Aorta (tissue), 5 donors: Measurements from ENCODE around the gene IQCE. TPM values are rescaled to one million over a fixed set of nuclear protein-coding genes. Genes with fewer than 3 reads are reported as not detected.

Experiments
- ATAC-seq: fragments of 200-7000 bp; cut with Tn5 transposase; one replicate; pipeline ENCODE4 v1.9.1; 2022; ENCODE audit warnings: moderate library complexity; ENCODE audit not compliant: low FRiP score
- DNase-seq, 2 donors: peaks; one replicate each; pipeline ENCODE4 v3.0.0-alpha.2; 2020
- H3K27ac ChIP-seq, 2 donors: one replicate each; pipeline ENCODE4 v1.5.1; 2013; ENCODE audit warnings: low read length in 2 of 2, mild to moderate bottlenecking in 2 of 2, moderate library complexity in 2 of 2, control low read depth in 1 of 2, inconsistent platforms in 1 of 2, low read depth in 1 of 2
- H3K27me3 ChIP-seq, 2 donors: one replicate each; pipeline ENCODE4 v1.6.1; 2013; ENCODE audit warnings: control low read depth in 1 of 2, low read length in 1 of 2, mild to moderate bottlenecking in 1 of 2, moderate library complexity in 1 of 2; ENCODE audit not compliant: insufficient read depth in 2 of 2, control insufficient read depth in 1 of 2
- H3K36me3 ChIP-seq, 2 donors: one replicate each; pipeline ENCODE4 v1.6.1; 2013; ENCODE audit warnings: control low read depth in 1 of 2, low read length in 1 of 2, mild to moderate bottlenecking in 1 of 2; ENCODE audit not compliant: insufficient read depth in 2 of 2, control insufficient read depth in 1 of 2
- H3K4me1 ChIP-seq, 2 donors: one replicate each; pipeline ENCODE4 v1.6.1; 2013; ENCODE audit warnings: low read length in 2 of 2, control low read depth in 1 of 2, mild to moderate bottlenecking in 1 of 2, moderate library complexity in 1 of 2; ENCODE audit not compliant: insufficient read depth in 2 of 2, control insufficient read depth in 1 of 2
- H3K4me3 ChIP-seq, 2 donors: one replicate each; pipeline ENCODE4 v1.5.1; 2013; ENCODE audit warnings: low read length in 2 of 2, control low read depth in 1 of 2, mild to moderate bottlenecking in 1 of 2
- H3K9me3 ChIP-seq: one replicate; pipeline ENCODE4 v1.6.1; 2013; ENCODE audit warnings: mild to moderate bottlenecking, low read length; ENCODE audit not compliant: control insufficient read depth
- WGBS, 2 donors: extraction: QIAGEN DNeasy Blood & Tissue Kit; methylation state at CpG; one replicate each; pipeline ENCODE4 v1.1.7; 2013; 5-methylcytosine and 5-hydroxymethylcytosine counted together
- intact Hi-C, 2 donors: fragments of 100-400 bp; cut with DNase I; formaldehyde crosslinking; loops; one replicate each; pipeline versions ENCODE4 v1.14.2 to v1.15.0; 2022
- polyA plus RNA-seq, 2 donors: library from polyadenylated mRNA; stranded (reverse); fragments of 200-250 nt; gene quantifications; one replicate each; pipeline ENCODE4 v1.2.3, GENCODE V29; 2013
- total RNA-seq, 2 donors: library from RNA; stranded (reverse); fragmentation: NEBNext Ultra II Directional; extraction: Animal tissue kit (Norgen Biotek cat#: 25700); gene quantifications; one replicate each; pipeline ENCODE4 v1.2.1, GENCODE V29; 2021
- donor health status: healthy with polysubstance abuse.
- donor health status: Bipolar disorder and iron deficiency.
- donor health status: DM: no; HTN: no; CAD: no.
- donor health status: DM: no; HTN: no; CAD: no.
- donor health status: DM: yes; HTN: yes; CAD: no.

IQCE gene
- total and polyA plus RNA-seq, 4 donors: 6.1 to 18.2 (median 11.2) TPM

DNA sequence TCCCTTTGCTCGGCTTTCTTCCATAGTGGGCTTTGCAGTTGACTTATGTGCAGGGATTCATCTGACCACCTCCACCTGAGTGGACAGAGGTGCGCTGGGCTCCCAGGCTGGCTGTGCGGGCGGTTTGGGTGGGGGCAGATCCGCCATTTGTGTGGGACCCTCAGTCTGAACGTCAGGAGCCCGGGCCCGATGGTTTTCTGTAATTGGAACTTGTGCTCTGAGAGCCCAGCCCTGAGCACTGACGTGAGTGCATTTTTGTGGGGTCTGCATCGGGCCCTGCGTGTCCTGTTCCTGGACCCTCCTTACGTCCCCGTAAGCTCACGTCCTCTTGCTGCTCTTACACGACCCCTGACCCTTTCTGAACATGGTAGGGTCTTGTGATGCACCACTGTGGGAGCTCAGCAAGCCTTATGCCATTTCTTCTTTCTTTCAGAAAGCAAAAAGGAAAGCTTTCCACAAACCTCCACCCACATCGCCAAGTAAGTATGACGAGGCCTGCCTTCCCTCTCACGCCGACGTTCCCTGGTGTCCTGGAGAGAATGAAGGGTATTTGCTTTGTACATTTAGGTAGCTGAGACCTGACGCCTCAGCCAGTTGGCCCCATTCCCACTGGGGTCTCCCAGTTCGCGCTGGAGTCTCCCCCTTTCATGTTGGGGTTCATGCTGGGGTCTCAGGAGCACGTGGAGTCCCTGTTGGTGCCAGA lies 9.9 kb downstream of the IQCE start:
- Histone ChIP-seq H3K27me3 (no peaks in the 10 kb centered on the region), H3K36me3 (no peaks in the 10 kb centered on the region), H3K27ac (no peak overlapping the region), H3K4me3 (no peak overlapping the region), H3K9me3 (no peaks in the 10 kb centered on the region), H3K4me1 (no peaks in the 10 kb centered on the region)
- intact Hi-C loops: no loop called here
- 91 to 93% methylated on average over 24 of the region's 24 CpGs for WGBS, 2 donors
- no peak for ATAC-seq
- DNase-seq: peak in 1 of 2 donors; percentile 46

DNA sequence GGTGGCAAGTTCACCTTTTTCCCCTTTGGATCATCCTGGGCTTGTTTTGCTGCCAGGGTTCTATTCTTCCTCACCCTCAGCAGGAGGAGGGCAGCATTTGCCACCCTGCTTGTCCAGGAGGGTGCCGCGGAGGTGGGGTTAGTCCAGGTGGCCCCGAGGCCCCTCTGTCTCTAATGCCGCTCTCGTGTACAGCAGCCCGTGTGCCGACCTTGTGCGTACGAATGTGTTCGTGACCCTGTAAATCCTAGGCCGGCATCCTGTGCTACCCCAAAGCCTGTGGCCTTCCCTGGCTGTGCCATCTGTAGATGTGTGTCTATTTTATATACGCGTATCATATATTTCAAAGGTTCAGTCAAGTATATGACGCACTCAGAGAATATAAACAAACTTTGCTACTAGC lies 10.6 kb downstream of the IQCE start:
- H3K27ac ChIP-seq: no peak overlapping the region
- DNase-seq: peak in 1 of 2 donors; percentile 28
- H3K27me3 ChIP-seq: no peaks in the 10 kb centered on the region
- no peak overlapping the region for H3K4me3 ChIP-seq
- no peaks in the 10 kb centered on the region for H3K9me3 ChIP-seq
- 97 to 98% methylated on average over 14 of the region's 14 CpGs for WGBS, 2 donors
- ATAC-seq: no peak
- H3K36me3 ChIP-seq: no peaks in the 10 kb centered on the region
- no peaks in the 10 kb centered on the region for H3K4me1 ChIP-seq
- intact Hi-C loops: no loop called here

GRCh38 chr7:2570021-2570420 lies 11.2 kb downstream of the IQCE start:
- H3K9me3 ChIP-seq: no peaks in the 10 kb centered on the region
- H3K36me3 ChIP-seq: peaks cover 0 to 2% of the 10 kb centered on the region in 2 donors
- H3K4me3 ChIP-seq: no peak overlapping the region
- no peaks in the 10 kb centered on the region for H3K4me1 ChIP-seq
- WGBS, 2 donors: 88 to 91% methylated on average over 16 of the region's 16 CpGs
- peak in 1 of 2 donors; percentile 62 for DNase-seq
- no peak for ATAC-seq
- no peaks in the 10 kb centered on the region for H3K27me3 ChIP-seq
- no peak overlapping the region for H3K27ac ChIP-seq
- intact Hi-C loops: loop anchor here (5.0 to 10.0 kb wide), 2 partner anchors 95 to 112 kb away; no protein-coding TSS in a partner anchor

GRCh38 chr7:2571409-2571808 lies 12.6 kb downstream of the IQCE start:
- Histone ChIP-seq H3K27ac (no peak overlapping the region), H3K9me3 (no peaks in the 10 kb centered on the region), H3K4me1 (no peaks in the 10 kb centered on the region), H3K36me3 (peaks cover 0 to 2% of the 10 kb centered on the region in 2 donors), H3K4me3 (no peak overlapping the region), H3K27me3 (no peaks in the 10 kb centered on the region)
- DNase-seq: peak in 1 of 2 donors; percentile 16
- no peak for ATAC-seq
- WGBS, 2 donors: 87 to 89% methylated on average over 15 of the region's 15 CpGs
- intact Hi-C loops: loop anchor here (5.0 to 10.0 kb wide), 2 partner anchors 93 to 111 kb away; no protein-coding TSS in a partner anchor

DNA sequence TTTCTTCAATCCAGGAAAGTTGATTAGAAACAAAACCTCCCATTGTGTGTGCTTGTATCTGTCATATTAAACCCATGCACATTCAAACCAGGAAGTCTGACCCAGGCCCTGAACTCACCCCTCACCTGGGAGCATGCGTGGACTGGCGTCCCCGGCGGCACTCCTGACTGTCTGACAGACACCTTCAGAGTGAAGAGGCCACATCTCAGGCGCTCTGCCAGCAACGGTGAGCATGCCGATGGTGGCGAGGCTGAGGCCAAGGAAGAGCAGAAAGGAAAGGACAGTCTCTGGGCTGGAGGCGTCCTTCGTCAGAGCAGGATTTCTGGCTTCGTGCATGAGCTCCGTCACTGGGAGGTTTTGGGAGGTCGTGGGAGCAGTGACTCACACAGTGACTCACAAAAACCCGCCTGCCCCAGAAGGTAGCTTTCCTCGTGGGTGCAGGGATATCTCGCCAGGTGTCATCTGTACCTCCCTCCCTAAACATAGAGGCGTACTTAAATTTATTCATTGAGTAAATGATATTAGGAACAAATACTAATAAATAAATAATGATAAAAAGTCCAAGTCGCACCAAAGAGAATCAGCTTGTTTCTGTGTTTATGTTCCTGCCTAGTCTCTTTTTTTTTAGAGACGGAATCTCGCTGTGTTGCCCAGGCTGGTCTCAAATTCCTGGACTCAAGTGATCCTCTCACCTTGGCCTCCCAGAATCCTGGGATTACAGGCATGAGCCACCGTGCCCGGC lies 13.5 kb downstream of the IQCE start:
- Histone ChIP-seq H3K9me3 (no peaks in the 10 kb centered on the region), H3K36me3 (peaks cover 0 to 2% of the 10 kb centered on the region in 2 donors), H3K27me3 (no peaks in the 10 kb centered on the region), H3K4me3 (no peak overlapping the region), H3K27ac (no peak overlapping the region), H3K4me1 (no peaks in the 10 kb centered on the region)
- intact Hi-C loops: loop anchor here (5.0 to 10.0 kb wide), 2 partner anchors 93 to 110 kb away; no protein-coding TSS in a partner anchor
- WGBS, 2 donors: 87 to 88% methylated on average over 22 of the region's 22 CpGs
- ATAC-seq (no peak), DNase-seq (peak; percentile 35 to 52)

DNA sequence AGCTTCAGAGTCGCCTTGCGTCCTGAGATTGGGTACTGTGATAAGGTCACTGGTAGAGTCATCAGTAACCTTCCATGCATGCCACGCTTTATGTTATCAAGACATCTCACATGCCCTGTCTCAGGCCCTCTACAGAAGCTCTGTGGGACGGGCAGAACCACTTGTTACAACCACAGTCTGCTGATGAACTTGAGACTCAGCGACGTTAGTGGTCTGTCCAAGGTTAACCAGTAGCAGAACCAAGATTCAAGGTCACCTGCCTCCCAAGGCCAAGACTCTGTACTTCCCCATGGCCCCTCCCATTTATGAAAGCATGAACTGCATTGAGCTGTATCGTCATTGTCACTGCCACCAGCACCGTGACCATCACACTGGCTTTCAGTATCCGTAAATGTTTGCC lies 15.0 kb downstream of the IQCE start:
- 91 to 95% methylated on average over 9 of the region's 9 CpGs for WGBS, 2 donors
- DNase-seq (peak in 1 of 2 donors; percentile 5), ATAC-seq (no peak)
- H3K27me3 ChIP-seq: no peaks in the 10 kb centered on the region
- intact Hi-C loops: loop anchor here (5.0 to 10.0 kb wide), 2 partner anchors 91 to 109 kb away; no protein-coding TSS in a partner anchor
- H3K4me1 ChIP-seq: no peaks in the 10 kb centered on the region
- H3K27ac ChIP-seq: no peak overlapping the region
- H3K4me3 ChIP-seq: no peak overlapping the region
- peaks cover 0 to 2% of the 10 kb centered on the region in 2 donors for H3K36me3 ChIP-seq
- no peaks in the 10 kb centered on the region for H3K9me3 ChIP-seq

- Histone ChIP-seq H3K4me3 (no peak overlapping the region), H3K36me3 (peaks cover 0 to 2% of the 10 kb centered on the region in 2 donors), H3K9me3 (no peaks in the 10 kb centered on the region), H3K4me1 (no peaks in the 10 kb centered on the region), H3K27ac (no peak overlapping the region), H3K27me3 (no peaks in the 10 kb centered on the region)
- WGBS, 2 donors: 86 to 87% methylated on average over 21 of the region's 21 CpGs
- no peak for ATAC-seq
- intact Hi-C loops: loop anchor here in 1 of 2 donors (10.0 kb wide), 1 partner anchor 90 kb away; no protein-coding TSS in a partner anchor
- peak in 1 of 2 donors; percentile 49 for DNase-seq
These were observed 16.4 kb downstream of the IQCE start for GRCh38 chr7:2575046-2575732.

- Histone ChIP-seq H3K36me3 (peaks cover 0 to 2% of the 10 kb centered on the region in 2 donors), H3K27ac (no peak overlapping the region), H3K4me1 (no peaks in the 10 kb centered on the region), H3K27me3 (no peaks in the 10 kb centered on the region), H3K9me3 (no peaks in the 10 kb centered on the region), H3K4me3 (no peak overlapping the region)
- intact Hi-C loops: loop anchor here in 1 of 2 donors (10.0 kb wide), 1 partner anchor 89 kb away; no protein-coding TSS in a partner anchor
- DNase-seq (peak in 1 of 2 donors; percentile 38), ATAC-seq (no peak)
- 91 to 93% methylated on average over 21 of the region's 21 CpGs for WGBS, 2 donors
These were observed 17.1 kb downstream of the IQCE start for GRCh38 chr7:2575733-2576340.
